ENCODE data around the gene KCNJ12. TPM values are rescaled to one million over a fixed set of nuclear protein-coding genes. Genes with fewer than 3 reads are reported as not detected.
"Not testable (repeated sequence)": the region's sequence is repeated elsewhere in the genome, so short reads cannot be mapped to it uniquely, and the experiment has no call there.

Gene KCNJ12
- total RNA-seq, 1 donor from 2014 or later = 2.2 TPM

DNA sequence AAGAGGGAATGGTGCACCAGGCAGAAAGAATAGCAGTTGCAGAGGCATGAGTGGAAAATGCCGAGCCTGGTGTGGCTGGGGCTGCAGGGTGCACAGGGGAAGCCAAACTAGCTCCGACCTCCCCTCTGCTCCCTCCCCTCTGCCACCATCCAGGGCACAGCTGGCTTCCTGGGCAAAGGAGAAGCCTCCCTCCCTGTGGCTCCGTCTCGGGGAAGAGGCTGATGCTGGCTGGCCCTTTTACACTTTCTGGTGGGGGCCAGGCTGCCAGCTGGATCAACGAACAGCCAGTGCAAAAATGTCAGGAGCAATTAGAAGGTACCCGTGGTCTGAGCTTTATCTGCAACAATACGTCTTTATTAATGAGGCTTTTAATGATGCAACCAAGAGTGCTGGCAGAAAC lies 37.1 kb upstream of the KCNJ12 start:
- no peaks in the 10 kb centered on the region for H3K4me1 ChIP-seq
- H3K4me3 ChIP-seq = no peak overlapping the region
- no peaks in the 10 kb centered on the region for H3K27me3 ChIP-seq
- no peaks in the 10 kb centered on the region for H3K9me3 ChIP-seq
- intact Hi-C loops (cut with DNase I) = no loop called here
- H3K27ac ChIP-seq = no peak overlapping the region
- TF ChIP-seq POLR2AphosphoS5 (IDR thresholded peaks at IDR 0.05; ENCODE audit: insufficient read depth in 1 of 2, low read depth in 1 of 2) = no peak
- no peak for TF ChIP-seq POLR2A (IDR thresholded peaks at IDR 0.05)
- no peak for TF ChIP-seq CTCF (IDR thresholded peaks at IDR 0.05)
- H3K36me3 ChIP-seq = no peaks in the 10 kb centered on the region
- DNase-seq (ENCODE audit: extremely low spot score in 2 of 2) = no peak

DNA sequence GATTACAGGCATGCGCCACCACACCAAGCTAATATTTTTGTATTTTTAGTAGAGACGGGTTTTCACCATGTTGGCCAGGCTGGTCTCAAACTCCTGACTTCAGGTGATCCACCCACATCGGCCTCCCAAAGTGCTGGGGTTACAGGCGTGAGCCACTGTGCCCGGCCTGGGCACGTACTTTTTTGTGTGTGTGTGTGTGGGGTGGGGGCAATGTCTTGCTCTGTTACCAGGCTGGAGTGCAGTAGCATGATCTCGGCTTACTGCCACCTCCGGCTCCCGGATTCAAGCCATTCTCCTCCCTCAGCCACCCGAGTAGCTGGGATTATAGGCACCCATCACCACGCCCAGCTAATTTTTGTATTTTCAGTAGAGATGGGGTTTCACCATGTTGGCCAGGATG lies 36.6 kb upstream of the KCNJ12 start:
- DNase-seq (ENCODE audit: extremely low spot score in 2 of 2); H3K36me3 ChIP-seq; H3K27me3 ChIP-seq; H3K9me3 ChIP-seq; H3K27ac ChIP-seq; H3K4me1 ChIP-seq; H3K4me3 ChIP-seq; intact Hi-C loops (cut with DNase I): not testable (repeated sequence)

GRCh38 chr17:21340407-21340806 lies 35.8 kb upstream of the KCNJ12 start:
- H3K4me1 ChIP-seq; H3K27me3 ChIP-seq; H3K27ac ChIP-seq; H3K36me3 ChIP-seq; H3K4me3 ChIP-seq; DNase-seq (ENCODE audit: extremely low spot score in 2 of 2); H3K9me3 ChIP-seq; intact Hi-C loops (cut with DNase I): not testable (repeated sequence)

DNA sequence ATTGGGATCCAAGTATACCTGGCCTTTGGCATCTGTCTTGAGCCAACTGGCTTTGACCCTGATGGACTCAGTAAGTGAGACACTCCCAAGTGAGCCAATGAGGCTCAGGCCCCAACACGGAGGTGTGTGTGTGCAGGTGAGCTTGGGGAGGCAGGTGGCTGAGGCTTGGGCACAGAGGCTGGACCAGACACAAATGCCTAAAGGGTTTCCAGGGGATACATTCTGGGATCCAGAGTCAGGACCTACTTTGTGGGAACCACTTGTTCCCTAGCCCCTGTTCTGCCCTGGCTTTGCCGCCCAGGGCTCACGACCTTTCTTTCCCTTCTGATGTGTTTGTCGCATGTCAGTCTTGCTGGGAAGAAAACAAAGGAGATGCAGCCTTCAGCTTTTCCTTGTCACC lies 34.9 kb upstream of the KCNJ12 start:
- H3K27ac ChIP-seq; H3K27me3 ChIP-seq; intact Hi-C loops (cut with DNase I); H3K4me3 ChIP-seq; DNase-seq (ENCODE audit: extremely low spot score in 2 of 2); H3K4me1 ChIP-seq; H3K9me3 ChIP-seq; H3K36me3 ChIP-seq: not testable (repeated sequence)

DNA sequence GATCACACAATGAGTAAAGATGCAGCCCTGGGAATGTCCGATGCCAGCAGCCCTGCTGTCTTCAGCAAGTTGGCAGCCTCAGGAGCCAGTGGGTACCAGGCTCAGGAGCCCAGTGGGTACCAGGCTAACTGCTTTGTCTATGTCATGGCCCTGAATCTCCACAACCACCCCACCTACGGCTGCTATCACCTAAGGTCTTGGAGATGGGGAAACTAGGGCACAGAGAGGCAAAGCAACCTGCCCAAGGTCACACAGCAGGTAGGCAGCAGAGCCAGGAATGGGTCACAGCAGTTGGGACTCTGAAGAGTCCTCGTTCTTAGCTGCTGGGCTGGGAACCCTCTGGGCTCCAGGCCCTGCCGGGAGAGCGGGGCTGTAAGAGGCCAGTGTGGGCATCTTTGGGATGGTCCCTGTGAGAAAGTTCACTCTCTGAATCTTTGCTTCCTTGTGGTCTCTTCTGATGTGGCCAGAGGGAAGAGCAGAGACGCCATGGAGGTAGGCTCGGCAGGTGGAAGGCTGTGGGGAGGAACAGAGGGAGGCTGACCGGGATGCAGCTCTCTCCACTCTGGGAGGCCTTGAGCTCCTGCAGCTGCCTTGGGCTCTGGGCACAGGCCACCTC lies 34.1 kb upstream of the KCNJ12 start:
- H3K36me3 ChIP-seq; DNase-seq (ENCODE audit: extremely low spot score in 2 of 2); intact Hi-C loops (cut with DNase I): not testable (repeated sequence)

GRCh38 chr17:21343061-21343949 lies 32.9 kb upstream of the KCNJ12 start:
- DNase-seq (ENCODE audit: extremely low spot score in 2 of 2); H3K4me3 ChIP-seq; H3K36me3 ChIP-seq; H3K27me3 ChIP-seq; H3K27ac ChIP-seq; intact Hi-C loops (cut with DNase I); H3K9me3 ChIP-seq; H3K4me1 ChIP-seq: not testable (repeated sequence)

More for the DNA sequence above, 34.1 kb upstream of the KCNJ12 start:
- not testable (repeated sequence) for H3K27me3 ChIP-seq, H3K27ac ChIP-seq, H3K4me3 ChIP-seq, H3K4me1 ChIP-seq, H3K9me3 ChIP-seq

DNA sequence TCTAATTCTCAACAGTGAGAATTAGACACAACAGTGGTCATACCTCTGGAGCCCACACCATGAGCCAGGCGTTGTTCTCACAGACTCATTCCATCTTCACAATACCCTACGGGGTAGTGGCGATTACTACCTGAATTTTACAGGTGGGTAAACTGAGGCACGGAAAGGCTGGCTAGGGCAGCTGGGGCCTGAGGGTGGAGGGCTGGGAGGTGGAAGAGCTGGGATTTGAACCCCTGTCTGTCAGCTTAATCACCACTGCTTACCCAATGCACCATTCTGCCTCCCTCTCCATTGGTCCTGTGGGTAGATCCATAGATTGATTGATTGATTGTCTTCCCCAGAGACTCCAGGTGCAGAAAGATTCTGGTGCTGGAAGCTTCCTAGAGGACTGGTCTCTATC lies 31.4 kb upstream of the KCNJ12 start:
- H3K27ac ChIP-seq; H3K36me3 ChIP-seq; H3K4me3 ChIP-seq; H3K9me3 ChIP-seq; intact Hi-C loops (cut with DNase I); DNase-seq (ENCODE audit: extremely low spot score in 2 of 2); H3K4me1 ChIP-seq; H3K27me3 ChIP-seq: not testable (repeated sequence)

DNA sequence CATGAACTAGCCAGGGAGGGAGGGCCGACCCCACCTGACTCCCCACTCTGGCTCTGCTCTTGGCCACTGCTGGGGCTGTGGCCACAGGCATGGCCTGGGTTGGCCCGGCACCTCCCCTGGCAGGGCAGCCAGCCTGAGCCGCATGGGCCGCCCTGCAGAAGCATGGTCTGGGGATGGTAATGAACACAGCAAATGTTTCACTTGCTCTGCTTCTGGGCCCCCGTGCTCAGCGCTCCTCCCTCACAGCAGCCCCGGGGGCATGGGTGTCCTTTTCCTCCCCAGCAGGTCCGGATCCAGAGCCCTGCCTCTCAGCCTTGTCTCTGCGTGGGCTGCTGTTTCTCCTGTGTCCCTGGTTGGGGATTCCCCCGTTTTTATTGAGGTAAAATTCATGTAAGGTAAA lies 30.9 kb upstream of the KCNJ12 start:
- Histone ChIP-seq H3K27ac (no peak overlapping the region), H3K4me1 (no peaks in the 10 kb centered on the region), H3K36me3 (no peaks in the 10 kb centered on the region), H3K9me3 (no peaks in the 10 kb centered on the region), H3K27me3 (no peaks in the 10 kb centered on the region), H3K4me3 (no peak overlapping the region)
- intact Hi-C loops (cut with DNase I) = no loop called here
- DNase-seq (ENCODE audit: extremely low spot score in 2 of 2) = no peak
- TF ChIP-seq POLR2AphosphoS5 (IDR thresholded peaks at IDR 0.05; ENCODE audit: insufficient read depth in 1 of 2, low read depth in 1 of 2) (no peak), POLR2A (IDR thresholded peaks at IDR 0.05) (no peak), CTCF (IDR thresholded peaks at IDR 0.05) (no peak)

DNA sequence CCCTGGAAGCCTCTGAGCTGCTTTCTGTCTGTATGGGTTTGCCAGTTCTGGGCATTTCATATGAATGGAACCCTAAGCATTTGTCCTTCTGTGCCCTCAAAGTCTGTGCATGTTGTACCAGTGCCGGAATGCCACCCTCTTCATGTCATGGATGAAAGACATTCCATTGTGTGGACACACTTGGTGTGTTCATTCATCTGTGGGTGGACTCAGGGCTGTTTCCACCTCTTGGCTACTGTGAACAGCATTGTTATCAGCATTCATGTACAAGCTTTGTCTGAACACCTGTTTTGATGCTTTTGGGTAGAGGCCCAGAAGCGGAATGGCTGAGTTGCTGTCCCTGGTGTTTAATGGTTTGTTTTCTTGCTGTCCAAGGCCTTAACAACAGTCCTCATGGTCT lies 30.1 kb upstream of the KCNJ12 start:
- DNase-seq (ENCODE audit: extremely low spot score in 2 of 2); intact Hi-C loops (cut with DNase I); H3K4me1 ChIP-seq; H3K9me3 ChIP-seq; H3K36me3 ChIP-seq; H3K27me3 ChIP-seq; H3K4me3 ChIP-seq; H3K27ac ChIP-seq: not testable (repeated sequence)

DNA sequence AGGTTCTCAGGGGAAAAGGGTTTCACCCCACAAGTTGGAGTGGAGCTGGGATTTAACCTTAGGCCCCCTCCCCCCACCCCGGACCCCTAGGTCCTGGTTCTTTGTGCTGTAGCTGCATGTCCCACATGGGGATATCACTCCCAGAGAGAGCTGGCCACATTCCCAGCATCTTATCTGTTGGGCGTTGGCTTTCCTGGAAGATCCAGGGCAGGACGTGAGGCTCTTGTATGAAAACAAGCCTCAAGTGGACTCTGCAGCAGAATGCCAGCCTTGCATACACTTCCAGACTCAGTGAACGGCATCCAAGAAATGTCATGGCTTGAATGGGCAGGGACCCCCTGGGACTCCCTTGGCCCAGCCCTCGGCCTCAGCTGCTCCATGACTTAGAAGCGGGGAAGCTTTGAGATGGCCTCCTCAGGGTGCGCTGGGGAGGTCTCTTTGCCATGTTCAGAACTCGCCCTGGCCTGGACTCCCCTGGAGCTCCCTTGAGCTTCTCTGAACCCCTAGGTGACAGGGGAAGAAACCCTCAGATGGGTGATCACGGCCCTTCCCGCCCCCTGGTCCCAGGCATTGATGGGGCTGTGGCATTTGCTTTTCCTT lies 29.4 kb upstream of the KCNJ12 start:
- H3K36me3 ChIP-seq; intact Hi-C loops (cut with DNase I); H3K27ac ChIP-seq; H3K9me3 ChIP-seq; H3K4me1 ChIP-seq; DNase-seq (ENCODE audit: extremely low spot score in 2 of 2); H3K27me3 ChIP-seq; H3K4me3 ChIP-seq: not testable (repeated sequence)

- intact Hi-C loops (cut with DNase I); H3K9me3 ChIP-seq; H3K27ac ChIP-seq; H3K4me1 ChIP-seq; H3K4me3 ChIP-seq; DNase-seq (ENCODE audit: extremely low spot score in 2 of 2); H3K36me3 ChIP-seq; H3K27me3 ChIP-seq: not testable (repeated sequence)
Observed at GRCh38 chr17:21347660-21348059, 28.5 kb upstream of the KCNJ12 start.
